Suprapubic skin (tissue), 4 donors: Measurements from ENCODE around the gene SNAPC4. TPM values are rescaled to one million over a fixed set of nuclear protein-coding genes. Genes with fewer than 3 reads are reported as not detected.

Experiments
- DNase-seq, 2 donors: peaks; one replicate each; pipeline ENCODE4 v3.0.0-alpha.2; 2019; ENCODE audit warnings: low spot score in 2 of 2
- H3K27ac ChIP-seq: fragments of 200-600 bp; sonication (generic); one replicate; pipeline ENCODE4 v1.5.1; 2019
- H3K27me3 ChIP-seq: fragments of 200-600 bp; sonication (generic); one replicate; pipeline ENCODE4 v1.5.1; 2019
- H3K36me3 ChIP-seq: fragments of 200-600 bp; sonication (generic); one replicate; pipeline ENCODE4 v1.5.1; 2019
- H3K4me1 ChIP-seq: fragments of 200-600 bp; sonication (generic); one replicate; pipeline ENCODE4 v1.5.1; 2019
- H3K4me3 ChIP-seq: fragments of 200-600 bp; sonication (generic); one replicate; pipeline ENCODE4 v1.5.1; 2019; ENCODE audit warnings: mild to moderate bottlenecking
- H3K9me3 ChIP-seq: fragments of 200-600 bp; sonication (generic); one replicate; pipeline ENCODE4 v1.5.1; 2019
- EP300 ChIP-seq: sonication (generic); formaldehyde crosslinking; IDR thresholded peaks from one replicate; pipeline ENCODE4 v1.6.1; 2017; ENCODE audit warnings: antibody characterized with exemption
- POLR2A ChIP-seq, 2 donors: fragments of 450-650 bp; IDR thresholded peaks; one replicate each; pipeline ENCODE4 v1.6.1; 2017; ENCODE audit warnings: antibody characterized with exemption in 2 of 2, mild to moderate bottlenecking in 2 of 2, moderate library complexity in 2 of 2
- POLR2AphosphoS5 ChIP-seq, 3 donors: sonication (generic); formaldehyde crosslinking; IDR thresholded peaks; one replicate each; pipeline ENCODE4 v1.6.1; 2017; ENCODE audit warnings: antibody characterized with exemption in 3 of 3
- WGBS: methylation state at CpG from one replicate; pipeline ENCODE4 v1.1.5; 2018; 5-methylcytosine and 5-hydroxymethylcytosine counted together
- total RNA-seq, 4 donors: library from RNA; depleted of rRNA; stranded (reverse); fragments of >200 nt; gene quantifications; one replicate each; pipeline ENCODE4 v1.1.0, GENCODE V29; 2016
- TF ChIP-seq, protein P1 (sequence below), 2 donors: fragments of 200-600 bp in 1 of 2; fragments of 450-650 bp in 1 of 2; sonication (generic) in 1 of 2; IDR thresholded peaks; one replicate each; pipeline ENCODE4 v1.5.1; 2016 to 2019; ENCODE audit warnings: antibody characterized with exemption in 2 of 2, mild to moderate bottlenecking in 1 of 2, moderate library complexity in 1 of 2

The SNAPC4 gene
- total RNA-seq, 4 donors from 2014 or later, result 6.1 to 11.1 (median 9.8) TPM

DNA sequence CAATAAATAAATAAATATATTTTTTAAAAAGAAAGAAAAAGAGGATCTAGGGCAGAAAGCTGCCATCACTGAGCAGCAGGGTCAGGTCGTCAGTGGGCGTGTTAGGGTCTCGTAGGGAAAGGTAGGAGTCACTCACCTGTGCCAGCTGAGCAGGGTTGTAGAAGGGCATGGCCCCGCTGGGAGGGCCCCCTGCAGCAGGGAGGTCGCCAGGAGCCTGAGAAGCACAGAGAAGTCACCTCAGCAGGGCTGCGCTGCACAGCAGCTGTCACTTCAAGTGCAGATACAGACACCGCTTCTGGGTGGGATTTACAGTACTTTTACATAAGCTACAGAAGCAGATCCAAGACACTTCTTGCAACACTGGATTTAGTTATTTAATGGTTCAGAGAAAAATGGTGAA is 43.7 kb upstream of the SNAPC4 start:
- TF ChIP-seq POLR2AphosphoS5 (IDR thresholded peaks at IDR 0.05) (no peak), EP300 (no peak), POLR2A (IDR thresholded peaks at IDR 0.05) (no peak)
- TF ChIP-seq, protein P1, sequence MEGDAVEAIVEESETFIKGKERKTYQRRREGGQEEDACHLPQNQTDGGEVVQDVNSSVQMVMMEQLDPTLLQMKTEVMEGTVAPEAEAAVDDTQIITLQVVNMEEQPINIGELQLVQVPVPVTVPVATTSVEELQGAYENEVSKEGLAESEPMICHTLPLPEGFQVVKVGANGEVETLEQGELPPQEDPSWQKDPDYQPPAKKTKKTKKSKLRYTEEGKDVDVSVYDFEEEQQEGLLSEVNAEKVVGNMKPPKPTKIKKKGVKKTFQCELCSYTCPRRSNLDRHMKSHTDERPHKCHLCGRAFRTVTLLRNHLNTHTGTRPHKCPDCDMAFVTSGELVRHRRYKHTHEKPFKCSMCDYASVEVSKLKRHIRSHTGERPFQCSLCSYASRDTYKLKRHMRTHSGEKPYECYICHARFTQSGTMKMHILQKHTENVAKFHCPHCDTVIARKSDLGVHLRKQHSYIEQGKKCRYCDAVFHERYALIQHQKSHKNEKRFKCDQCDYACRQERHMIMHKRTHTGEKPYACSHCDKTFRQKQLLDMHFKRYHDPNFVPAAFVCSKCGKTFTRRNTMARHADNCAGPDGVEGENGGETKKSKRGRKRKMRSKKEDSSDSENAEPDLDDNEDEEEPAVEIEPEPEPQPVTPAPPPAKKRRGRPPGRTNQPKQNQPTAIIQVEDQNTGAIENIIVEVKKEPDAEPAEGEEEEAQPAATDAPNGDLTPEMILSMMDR (IDR thresholded peaks at IDR 0.05), result no peak
- H3K27ac ChIP-seq, result no peak overlapping the region
- DNase-seq, result no peak
- 87% methylated on average over 7 of the region's 7 CpGs for WGBS
- H3K36me3 ChIP-seq, result peaks cover 80% of the 10 kb centered on the region
- no peaks in the 10 kb centered on the region for H3K27me3 ChIP-seq
- H3K4me1 ChIP-seq, result peaks cover 11% of the 10 kb centered on the region
- H3K4me3 ChIP-seq, result no peak overlapping the region
- no peaks in the 10 kb centered on the region for H3K9me3 ChIP-seq

DNA sequence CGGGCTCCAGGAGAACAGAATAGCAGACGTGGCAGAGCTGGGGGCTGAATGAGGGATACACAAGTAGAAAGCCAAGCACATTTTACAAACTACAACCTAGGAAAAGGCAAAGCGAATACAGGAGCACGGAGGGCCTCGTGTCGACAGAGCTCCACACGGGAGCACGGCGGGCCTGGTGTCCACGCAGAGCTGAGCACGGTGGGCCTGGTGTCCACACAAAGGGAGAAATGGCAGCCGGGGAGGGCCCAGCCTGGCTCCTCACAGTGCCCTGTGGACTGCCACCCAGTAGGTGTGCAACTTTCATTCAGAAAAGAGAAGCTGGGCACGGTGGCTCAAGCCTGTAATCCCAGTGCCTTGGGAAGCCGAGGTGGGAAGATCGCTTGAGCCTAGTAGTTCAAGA is 43.1 kb upstream of the SNAPC4 start:
- TF ChIP-seq POLR2A (IDR thresholded peaks at IDR 0.05) (no peak), POLR2AphosphoS5 (IDR thresholded peaks at IDR 0.05) (no peak), EP300 (no peak)
- TF ChIP-seq, protein P1 (IDR thresholded peaks at IDR 0.05), result no peak
- no peak for DNase-seq
- 93% methylated on average over 15 of the region's 15 CpGs for WGBS
- H3K9me3 ChIP-seq, result no peaks in the 10 kb centered on the region
- no peak overlapping the region for H3K4me3 ChIP-seq
- H3K4me1 ChIP-seq, result peaks cover 17% of the 10 kb centered on the region
- peaks cover 74% of the 10 kb centered on the region for H3K36me3 ChIP-seq
- H3K27ac ChIP-seq, result no peak overlapping the region
- no peaks in the 10 kb centered on the region for H3K27me3 ChIP-seq

- Histone ChIP-seq H3K27me3 (no peaks in the 10 kb centered on the region), H3K4me3 (no peak overlapping the region), H3K36me3 (peaks cover 65% of the 10 kb centered on the region), H3K27ac (no peak overlapping the region), H3K9me3 (no peaks in the 10 kb centered on the region), H3K4me1 (peaks cover 25% of the 10 kb centered on the region)
- DNase-seq, result no peak
- TF ChIP-seq POLR2A (IDR thresholded peaks at IDR 0.05), result no peak
- TF ChIP-seq, protein P1 (IDR thresholded peaks at IDR 0.05), result no peak
- TF ChIP-seq POLR2AphosphoS5 (IDR thresholded peaks at IDR 0.05), result no peak
- TF ChIP-seq EP300, result no peak
- WGBS, result 86% methylated on average over 5 of the region's 5 CpGs
These were observed 42.3 kb upstream of the SNAPC4 start for GRCh38 chr9:136442265-136442664.

DNA sequence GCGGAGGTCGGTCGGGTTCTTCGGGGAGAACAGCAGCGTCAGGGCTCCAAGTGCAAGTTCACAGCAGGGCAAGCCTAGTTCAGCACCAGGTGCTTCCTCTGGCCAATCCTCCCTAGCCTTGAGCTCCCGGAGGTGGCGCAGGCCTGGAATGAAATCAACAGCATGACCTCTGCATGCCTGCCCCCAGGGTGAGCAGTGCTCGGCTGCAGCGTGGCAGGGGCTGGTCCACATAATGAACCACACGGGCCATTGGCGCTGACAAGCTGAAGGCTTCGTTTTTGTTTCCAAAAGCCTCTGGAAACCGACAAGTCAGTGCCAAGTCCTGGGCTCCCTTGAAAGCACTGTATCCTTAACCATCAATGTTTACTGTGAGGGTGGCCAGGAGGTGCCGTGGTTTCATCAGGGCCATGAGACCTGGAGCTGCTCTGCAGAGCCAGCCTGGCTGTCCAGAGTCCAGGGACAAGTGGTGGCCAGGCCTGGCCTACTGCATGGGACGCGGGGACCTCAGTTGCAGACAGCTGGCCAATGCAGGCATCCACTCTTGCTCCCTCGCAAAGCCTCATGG is 41.8 kb upstream of the SNAPC4 start:
- TF ChIP-seq POLR2AphosphoS5 (IDR thresholded peaks at IDR 0.05), result no peak
- no peak for TF ChIP-seq EP300
- no peak overlapping the region for H3K4me3 ChIP-seq
- 78% methylated on average over 13 of the region's 17 CpGs for WGBS
- H3K27ac ChIP-seq, result no peak overlapping the region
- peaks cover 30% of the 10 kb centered on the region for H3K4me1 ChIP-seq
- DNase-seq, result no peak
- H3K27me3 ChIP-seq, result no peaks in the 10 kb centered on the region
- H3K9me3 ChIP-seq, result no peaks in the 10 kb centered on the region
- H3K36me3 ChIP-seq, result peaks cover 60% of the 10 kb centered on the region

- Histone ChIP-seq H3K9me3 (no peaks in the 10 kb centered on the region), H3K27ac (no peak overlapping the region), H3K27me3 (no peaks in the 10 kb centered on the region), H3K4me3 (no peak overlapping the region), H3K4me1 (peaks cover 35% of the 10 kb centered on the region), H3K36me3 (peaks cover 58% of the 10 kb centered on the region)
- no peak for DNase-seq
- no peak for TF ChIP-seq EP300
- TF ChIP-seq POLR2AphosphoS5 (IDR thresholded peaks at IDR 0.05), result no peak
- no peak for TF ChIP-seq POLR2A (IDR thresholded peaks at IDR 0.05)
- TF ChIP-seq, protein P1 (IDR thresholded peaks at IDR 0.05), result no peak
- WGBS, result 88% methylated on average over 15 of the region's 15 CpGs
These were observed 41.3 kb upstream of the SNAPC4 start for GRCh38 chr9:136441191-136441680.
